IMR-90 (cell line): ENCODE data around the gene WSB1.

ENCODE experiments used
- BHLHE40 ChIP-seq: fragments of 150-350 bp; IDR thresholded peaks from 2 replicates; pipeline ENCODE4 v1.6.1; 2016; ENCODE audit warnings: mild to moderate bottlenecking, low read depth, low read length
- MXI1 ChIP-seq: IDR thresholded peaks from 2 replicates; pipeline ENCODE4 v1.6.1; 2012; ENCODE audit warnings: low read depth, mild to moderate bottlenecking, low read length, moderate library complexity, borderline replicate concordance
- POLR2A ChIP-seq: IDR thresholded peaks from 2 replicates; pipeline ENCODE4 v1.6.1; 2012; ENCODE audit warnings: mild to moderate bottlenecking, low read depth, low read length
- TF ChIP-seq, protein P1 (sequence below): conservative IDR thresholded peaks from 2 replicates; pipeline ENCODE4 v1.5.1; 2012; ENCODE audit warnings: mild to moderate bottlenecking, low read depth, low read length, improper control_type of control experiment

DNA sequence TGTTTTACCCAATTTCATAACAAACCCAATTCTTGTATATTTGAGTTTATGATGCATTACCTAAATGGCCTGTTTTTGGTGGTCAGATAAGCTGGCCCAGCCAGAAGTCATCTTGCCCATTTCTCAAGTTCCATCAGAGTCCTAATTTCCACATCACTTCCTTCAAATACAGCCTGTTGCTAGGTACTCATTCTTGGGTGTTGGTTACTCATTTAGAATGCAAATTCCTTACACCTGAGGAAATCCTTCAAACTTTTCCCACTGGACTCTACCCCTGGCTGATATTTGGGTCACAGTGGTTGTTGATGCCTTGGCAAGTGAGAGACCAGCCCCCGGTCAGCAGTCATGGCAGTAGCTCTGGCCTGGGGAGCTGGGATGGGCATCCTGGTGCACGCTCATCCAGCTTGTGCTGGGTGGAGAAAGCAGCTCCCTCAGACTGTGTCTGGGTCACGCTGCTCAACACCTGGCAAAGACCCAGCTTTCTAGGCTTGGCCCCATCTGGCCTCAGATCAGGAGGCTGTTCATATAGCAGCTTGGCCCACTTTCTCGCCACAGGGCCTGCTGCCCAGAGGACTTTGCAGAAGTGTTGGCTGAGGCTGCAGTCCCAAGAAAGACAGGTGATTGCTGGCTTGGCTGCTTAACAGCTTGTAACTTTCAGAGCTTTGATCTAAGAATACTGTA, 25.8 kb downstream of the WSB1 start:
- TF ChIP-seq, protein P1, sequence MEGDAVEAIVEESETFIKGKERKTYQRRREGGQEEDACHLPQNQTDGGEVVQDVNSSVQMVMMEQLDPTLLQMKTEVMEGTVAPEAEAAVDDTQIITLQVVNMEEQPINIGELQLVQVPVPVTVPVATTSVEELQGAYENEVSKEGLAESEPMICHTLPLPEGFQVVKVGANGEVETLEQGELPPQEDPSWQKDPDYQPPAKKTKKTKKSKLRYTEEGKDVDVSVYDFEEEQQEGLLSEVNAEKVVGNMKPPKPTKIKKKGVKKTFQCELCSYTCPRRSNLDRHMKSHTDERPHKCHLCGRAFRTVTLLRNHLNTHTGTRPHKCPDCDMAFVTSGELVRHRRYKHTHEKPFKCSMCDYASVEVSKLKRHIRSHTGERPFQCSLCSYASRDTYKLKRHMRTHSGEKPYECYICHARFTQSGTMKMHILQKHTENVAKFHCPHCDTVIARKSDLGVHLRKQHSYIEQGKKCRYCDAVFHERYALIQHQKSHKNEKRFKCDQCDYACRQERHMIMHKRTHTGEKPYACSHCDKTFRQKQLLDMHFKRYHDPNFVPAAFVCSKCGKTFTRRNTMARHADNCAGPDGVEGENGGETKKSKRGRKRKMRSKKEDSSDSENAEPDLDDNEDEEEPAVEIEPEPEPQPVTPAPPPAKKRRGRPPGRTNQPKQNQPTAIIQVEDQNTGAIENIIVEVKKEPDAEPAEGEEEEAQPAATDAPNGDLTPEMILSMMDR = no peak
- TF ChIP-seq POLR2A (no peak), MXI1 (no peak), BHLHE40 (no peak)
